ENCODE results near the gene GNA15. TPM values are rescaled to one million over a fixed set of nuclear protein-coding genes. Genes with fewer than 3 reads are reported as not detected.
"Not testable (repeated sequence)": the region's sequence is repeated elsewhere in the genome, so short reads cannot be mapped to it uniquely, and the experiment has no call there.

GNA15 gene
- polyA plus RNA-seq, 3 donors, result 38.7 to 45.0 (median 41.3) TPM

- H3K27me3 Mint-ChIP-seq (ENCODE audit: low read depth in 3 of 3), result no peaks in the 10 kb centered on the region
- no peaks in the 10 kb centered on the region for H3K4me1 Mint-ChIP-seq
- no peak overlapping the region for H3K27ac ChIP-seq (ENCODE audit: low read depth in 1 of 2, low read length in 2 of 2)
- H2AFZ ChIP-seq (ENCODE audit: insufficient read depth, low read depth, low read length, poor library complexity, severe bottlenecking), result no peak overlapping the region
- no peak for TF ChIP-seq CTCF (IDR thresholded peaks at IDR 0.05)
- no peak overlapping the region for H3K4me3 Mint-ChIP-seq
- no peaks in the 10 kb centered on the region for H3K79me2 ChIP-seq (ENCODE audit: insufficient read depth, low read length)
- H3K36me3 Mint-ChIP-seq, result peaks cover 46 to 80% of the 10 kb centered on the region in 2 donors
- no peak overlapping the region for H3K9ac ChIP-seq (ENCODE audit: insufficient read depth, low read length, poor library complexity, severe bottlenecking)
- peak overlapping the region in 1 of 7 donors; percentile 73 for H3K27ac Mint-ChIP-seq
- H3K4me3 ChIP-seq (replicated peaks in 1 of 3; ENCODE audit: low read depth in 2 of 3, low read length in 3 of 3), result no peak overlapping the region
- H3K4me1 ChIP-seq (ENCODE audit: control insufficient read depth in 1 of 2, insufficient read depth in 2 of 2, low read length in 2 of 2), result no peaks in the 10 kb centered on the region
- peaks cover 64 to 84% of the 10 kb centered on the region in 2 donors for H3K36me3 ChIP-seq (replicated peaks in 1 of 2; ENCODE audit: control insufficient read depth in 1 of 2, insufficient read depth in 2 of 2, low read length in 2 of 2)
- no peak overlapping the region for H3K4me2 ChIP-seq (replicated peaks; ENCODE audit: extremely low read depth, low read length, poor library complexity, severe bottlenecking)
- no peaks in the 10 kb centered on the region for H3K9me3 Mint-ChIP-seq
- intact Hi-C loops (cut with micrococcal nuclease), result no loop called here
- 99% methylated on average over 11 of the region's 14 CpGs for WGBS (ENCODE audit: insufficient coverage)
- H3K9me3 ChIP-seq (replicated peaks in 1 of 2; ENCODE audit: control insufficient read depth in 1 of 2, insufficient read depth in 1 of 2, low read length in 2 of 2), result no peaks in the 10 kb centered on the region
- DNase-seq, result no peak
- H4K20me1 ChIP-seq (ENCODE audit: insufficient read depth, low read length), result no peaks in the 10 kb centered on the region
- H3K27me3 ChIP-seq (ENCODE audit: control insufficient read depth in 2 of 2, insufficient read depth in 2 of 2, low read length in 2 of 2), result no peaks in the 10 kb centered on the region
Measured at GRCh38 chr19:3201911-3202310, 66.1 kb downstream of the GNA15 start.

DNA sequence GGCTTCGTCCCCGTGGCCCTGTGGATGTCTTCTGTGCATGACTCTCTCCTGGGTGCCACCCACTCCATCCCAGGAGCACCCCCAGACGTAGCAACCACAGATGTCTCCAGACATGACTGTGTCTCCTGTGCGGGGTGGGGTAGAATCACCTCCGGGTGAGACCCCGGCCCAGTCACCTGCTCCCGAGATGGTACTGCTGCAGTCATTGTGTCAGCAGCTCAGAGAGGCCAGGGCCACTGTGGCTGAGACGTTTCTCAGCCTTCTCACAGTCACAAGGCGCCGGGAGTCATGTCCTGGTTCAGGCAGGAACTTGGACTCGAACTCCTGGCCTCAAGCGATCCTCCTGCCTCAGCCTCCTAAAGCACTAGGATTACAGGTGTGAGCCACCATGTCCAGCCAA is 66.5 kb downstream of the GNA15 start:
- Mint-ChIP-seq H3K27me3 (ENCODE audit: low read depth in 3 of 3) (no peaks in the 10 kb centered on the region), H3K36me3 (peaks cover 44 to 80% of the 10 kb centered on the region in 2 donors), H3K4me3 (no peak overlapping the region), H3K4me1 (no peaks in the 10 kb centered on the region), H3K27ac (no peak overlapping the region), H3K9me3 (no peaks in the 10 kb centered on the region)
- TF ChIP-seq CTCF (IDR thresholded peaks at IDR 0.05), result no peak
- H3K27me3 ChIP-seq (ENCODE audit: control insufficient read depth in 2 of 2, insufficient read depth in 2 of 2, low read length in 2 of 2), result no peaks in the 10 kb centered on the region
- no peak for DNase-seq
- no peak overlapping the region for H3K4me3 ChIP-seq (replicated peaks in 1 of 3; ENCODE audit: low read depth in 2 of 3, low read length in 3 of 3)
- no peak overlapping the region for H3K27ac ChIP-seq (ENCODE audit: low read depth in 1 of 2, low read length in 2 of 2)
- intact Hi-C loops (cut with micrococcal nuclease), result no loop called here
- H2AFZ ChIP-seq (ENCODE audit: insufficient read depth, low read depth, low read length, poor library complexity, severe bottlenecking), result no peak overlapping the region
- no peak overlapping the region for H3K4me2 ChIP-seq (replicated peaks; ENCODE audit: extremely low read depth, low read length, poor library complexity, severe bottlenecking)
- 96% methylated on average over 11 of the region's 12 CpGs for WGBS (ENCODE audit: insufficient coverage)
- no peak overlapping the region for H3K9ac ChIP-seq (ENCODE audit: insufficient read depth, low read length, poor library complexity, severe bottlenecking)
- H3K36me3 ChIP-seq (replicated peaks in 1 of 2; ENCODE audit: control insufficient read depth in 1 of 2, insufficient read depth in 2 of 2, low read length in 2 of 2), result peaks cover 66 to 84% of the 10 kb centered on the region in 2 donors
- no peaks in the 10 kb centered on the region for H3K9me3 ChIP-seq (replicated peaks in 1 of 2; ENCODE audit: control insufficient read depth in 1 of 2, insufficient read depth in 1 of 2, low read length in 2 of 2)
- no peaks in the 10 kb centered on the region for H3K79me2 ChIP-seq (ENCODE audit: insufficient read depth, low read length)
- no peaks in the 10 kb centered on the region for H4K20me1 ChIP-seq (ENCODE audit: insufficient read depth, low read length)
- no peaks in the 10 kb centered on the region for H3K4me1 ChIP-seq (ENCODE audit: control insufficient read depth in 1 of 2, insufficient read depth in 2 of 2, low read length in 2 of 2)

DNA sequence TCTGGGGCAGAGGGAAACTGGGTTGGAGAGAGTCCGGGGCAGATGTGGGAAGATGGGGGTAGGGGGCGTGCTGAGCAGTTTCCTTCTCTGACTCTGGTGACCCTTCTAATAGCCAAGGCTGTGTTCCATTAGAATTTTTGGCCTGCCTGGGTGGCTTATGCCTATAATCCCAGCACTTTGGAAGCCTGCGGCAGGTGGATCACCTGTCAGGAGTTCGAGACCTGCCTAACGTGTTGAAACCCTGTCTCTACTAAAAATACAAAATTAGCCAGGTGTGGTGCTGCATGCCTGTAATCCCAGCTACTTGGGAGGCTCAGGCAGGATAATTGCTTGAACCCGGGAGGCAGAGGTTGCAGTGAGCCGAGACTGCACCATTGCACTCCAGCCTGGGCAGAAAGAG is 67.1 kb downstream of the GNA15 start:
- H3K79me2 ChIP-seq (ENCODE audit: insufficient read depth, low read length); H3K27ac Mint-ChIP-seq; H3K9me3 ChIP-seq (replicated peaks in 1 of 2; ENCODE audit: control insufficient read depth in 1 of 2, insufficient read depth in 1 of 2, low read length in 2 of 2); H3K4me3 ChIP-seq (replicated peaks in 1 of 3; ENCODE audit: low read depth in 2 of 3, low read length in 3 of 3); H3K4me2 ChIP-seq (replicated peaks; ENCODE audit: extremely low read depth, low read length, poor library complexity, severe bottlenecking); H3K9me3 Mint-ChIP-seq; intact Hi-C loops (cut with micrococcal nuclease); H3K27me3 Mint-ChIP-seq (ENCODE audit: low read depth in 3 of 3); H3K4me1 Mint-ChIP-seq; H4K20me1 ChIP-seq (ENCODE audit: insufficient read depth, low read length); H3K27ac ChIP-seq (ENCODE audit: low read depth in 1 of 2, low read length in 2 of 2); H3K4me3 Mint-ChIP-seq; H3K4me1 ChIP-seq (ENCODE audit: control insufficient read depth in 1 of 2, insufficient read depth in 2 of 2, low read length in 2 of 2); H2AFZ ChIP-seq (ENCODE audit: insufficient read depth, low read depth, low read length, poor library complexity, severe bottlenecking); DNase-seq; H3K27me3 ChIP-seq (ENCODE audit: control insufficient read depth in 2 of 2, insufficient read depth in 2 of 2, low read length in 2 of 2); H3K9ac ChIP-seq (ENCODE audit: insufficient read depth, low read length, poor library complexity, severe bottlenecking): not testable (repeated sequence)
- 97% methylated on average over 5 of the region's 7 CpGs for WGBS (ENCODE audit: insufficient coverage)
- H3K36me3 ChIP-seq (replicated peaks in 1 of 2; ENCODE audit: control insufficient read depth in 1 of 2, insufficient read depth in 2 of 2, low read length in 2 of 2), result peaks cover 72 to 88% of the 10 kb centered on the region in 2 donors
- peaks cover 44 to 81% of the 10 kb centered on the region in 2 donors for H3K36me3 Mint-ChIP-seq
